T-helper 2 cell treated with Interferon-gamma antibody and Interleukin-4, amounts not matched to agents 100 ng/mL and 5 ng/mL, for 36 hours (primary cell): ENCODE results near the gene DYRK4. TPM values are rescaled to one million over a fixed set of nuclear protein-coding genes. Genes with fewer than 3 reads are reported as not detected.
"Not testable (repeated sequence)": the region's sequence is repeated elsewhere in the genome, so short reads cannot be mapped to it uniquely, and the experiment has no call there.

Experiments
- intact Hi-C: fragments of 100-400 bp; cut with micrococcal nuclease; formaldehyde crosslinking; loops from one replicate; pipeline ENCODE4 v1.15.1; 2023
- total RNA-seq: library from RNA; stranded (reverse); gene quantifications from 2 replicates; pipeline ENCODE4 v1.2.3, GENCODE V29; 2022

Gene DYRK4, protein sequence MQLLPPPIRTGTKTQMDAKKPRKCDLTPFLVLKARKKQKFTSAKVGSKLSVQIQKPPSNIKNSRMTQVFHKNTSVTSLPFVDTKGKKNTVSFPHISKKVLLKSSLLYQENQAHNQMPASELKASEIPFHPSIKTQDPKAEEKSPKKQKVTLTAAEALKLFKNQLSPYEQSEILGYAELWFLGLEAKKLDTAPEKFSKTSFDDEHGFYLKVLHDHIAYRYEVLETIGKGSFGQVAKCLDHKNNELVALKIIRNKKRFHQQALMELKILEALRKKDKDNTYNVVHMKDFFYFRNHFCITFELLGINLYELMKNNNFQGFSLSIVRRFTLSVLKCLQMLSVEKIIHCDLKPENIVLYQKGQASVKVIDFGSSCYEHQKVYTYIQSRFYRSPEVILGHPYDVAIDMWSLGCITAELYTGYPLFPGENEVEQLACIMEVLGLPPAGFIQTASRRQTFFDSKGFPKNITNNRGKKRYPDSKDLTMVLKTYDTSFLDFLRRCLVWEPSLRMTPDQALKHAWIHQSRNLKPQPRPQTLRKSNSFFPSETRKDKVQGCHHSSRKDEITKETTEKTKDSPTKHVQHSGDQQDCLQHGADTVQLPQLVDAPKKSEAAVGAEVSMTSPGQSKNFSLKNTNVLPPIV
- 25.2 and 27.6 TPM in 2 replicates for total RNA-seq

DNA sequence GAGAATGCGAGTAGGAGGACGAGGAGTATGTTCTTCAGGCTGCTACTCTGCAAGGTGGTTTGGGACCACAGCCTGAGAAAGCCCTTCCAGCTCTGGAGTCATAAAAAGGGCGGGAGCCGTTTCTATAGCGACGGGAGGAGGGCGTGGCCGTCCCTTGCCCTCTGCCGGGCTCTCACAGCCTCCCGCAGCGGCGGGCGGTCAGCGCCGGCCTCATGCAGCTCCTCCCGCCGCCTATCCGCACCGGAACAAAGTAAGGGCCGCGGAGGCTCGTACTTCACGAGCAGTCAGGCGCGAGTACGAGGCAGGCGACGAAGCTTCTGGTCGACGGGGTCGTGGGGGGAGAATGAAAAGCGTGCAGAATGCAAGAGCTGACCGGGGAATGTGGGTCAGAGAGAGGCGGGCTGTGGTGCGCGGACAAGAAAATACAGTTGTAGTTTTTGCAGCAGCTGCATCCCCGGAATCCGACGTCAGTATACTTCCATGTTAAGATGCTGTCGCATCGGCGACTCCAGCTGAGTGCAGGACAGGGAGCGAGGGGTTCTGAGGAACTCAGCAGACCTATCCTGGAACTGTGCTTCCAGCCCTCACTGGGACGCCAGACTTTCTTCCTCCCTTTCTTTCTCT, at the start of gene DYRK4:
Gene DYRK4, plus strand, starts transcription at position 175 of the 624 bp plus-strand sequence. Its CDS starts 38 bp downstream, at position 213.
- intact Hi-C loops: no loop called here

DNA sequence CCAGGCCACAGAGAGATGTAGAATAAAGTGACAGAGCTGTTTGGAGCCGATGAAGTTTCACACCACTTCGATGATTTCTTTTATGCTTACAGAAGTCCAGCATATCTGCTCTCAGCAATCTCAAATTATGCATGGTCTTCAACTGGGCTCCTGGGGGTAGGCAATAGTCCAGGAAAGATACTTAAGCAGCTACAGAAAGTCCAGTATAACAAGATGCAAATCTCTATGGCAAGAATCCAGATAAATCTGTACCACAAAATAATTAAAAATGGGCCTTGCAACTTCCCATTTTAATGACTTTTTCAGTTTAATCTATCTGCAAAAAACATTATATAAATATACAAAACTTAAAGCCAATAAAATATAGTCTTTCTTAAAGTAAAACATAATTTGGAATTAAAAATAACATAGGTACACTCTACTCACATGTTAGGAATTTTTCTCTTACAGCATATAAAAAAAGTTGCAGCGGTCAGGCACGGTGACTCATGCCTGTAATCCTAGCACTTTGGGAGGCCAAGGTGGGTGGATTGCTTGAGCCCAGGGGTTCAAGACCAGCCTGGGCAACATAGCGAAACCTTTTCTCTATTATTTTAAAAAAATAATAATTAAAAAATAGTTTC, 43.8 kb upstream of the DYRK4 start:
- intact Hi-C loops: no loop called here

DNA sequence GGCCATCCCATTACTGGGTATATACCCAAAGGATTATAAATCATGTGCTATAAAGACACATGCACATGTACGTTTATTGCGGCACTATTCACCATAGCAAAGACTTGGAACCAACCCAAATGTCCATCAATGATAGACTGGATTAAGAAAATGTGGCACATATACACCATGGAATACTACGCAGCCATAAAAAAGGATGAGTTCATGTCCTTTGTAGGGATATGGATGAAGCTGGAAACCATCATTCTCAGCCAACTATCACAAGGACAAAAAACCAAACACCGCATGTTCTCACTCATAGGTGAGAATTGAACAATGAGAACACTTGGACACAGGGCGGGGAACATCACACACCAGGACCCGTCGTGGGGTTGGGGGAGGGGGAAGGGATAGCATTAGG, 38.6 kb upstream of the DYRK4 start:
- intact Hi-C loops: not testable (repeated sequence)

DNA sequence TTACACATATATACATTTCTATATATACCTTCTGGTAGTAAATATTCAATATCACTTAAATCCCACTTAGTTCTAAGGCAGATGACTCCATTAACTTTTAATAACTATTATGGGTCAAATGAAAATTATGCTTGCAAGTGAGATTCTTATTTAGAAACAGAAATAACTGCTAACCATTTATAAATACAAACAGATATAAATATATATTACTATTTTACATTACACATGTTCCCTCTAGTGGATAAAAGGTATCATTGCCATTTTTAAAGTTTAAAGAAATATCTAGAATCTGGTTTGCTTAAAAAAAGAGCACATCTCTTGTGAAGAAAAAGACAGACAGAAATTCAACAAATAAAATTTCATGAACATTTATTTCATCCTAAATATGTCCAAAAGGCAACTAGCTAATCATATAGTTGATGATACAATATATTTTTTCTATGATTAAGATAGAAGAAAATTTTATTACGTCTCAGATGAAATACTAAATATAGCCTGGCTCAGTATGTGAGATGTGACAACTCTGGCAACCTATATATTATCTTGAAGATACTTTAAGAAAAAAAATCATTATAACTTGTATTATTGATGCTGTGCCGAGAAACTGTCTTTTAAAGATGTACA, 35.0 kb upstream of the DYRK4 start:
- intact Hi-C loops: loop anchor here (1.0 to 2.0 kb wide), 2 partner anchors 106 to 174 kb away; no protein-coding TSS in a partner anchor

DNA sequence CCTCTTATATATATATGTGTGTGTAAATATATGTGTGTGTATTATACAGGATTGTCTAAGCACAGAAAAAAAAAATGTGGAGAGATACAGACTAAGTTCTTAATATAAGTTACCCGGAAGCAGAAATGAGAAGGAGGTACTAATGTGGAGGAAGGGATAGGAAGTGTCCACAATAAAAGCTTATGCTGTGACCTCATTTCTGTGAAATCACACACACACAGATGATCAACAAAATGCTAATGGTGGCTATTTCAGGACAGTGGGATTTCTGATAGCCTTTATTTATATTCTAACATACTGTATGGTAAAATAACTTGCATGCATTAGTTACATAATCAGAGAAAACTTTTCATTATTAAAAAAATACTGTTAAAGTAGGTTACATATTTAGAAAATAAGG, 31.8 kb upstream of the DYRK4 start:
- intact Hi-C loops: loop anchor here (10.0 kb wide), 3 partner anchors 295 to 535 kb away; no protein-coding TSS in a partner anchor

DNA sequence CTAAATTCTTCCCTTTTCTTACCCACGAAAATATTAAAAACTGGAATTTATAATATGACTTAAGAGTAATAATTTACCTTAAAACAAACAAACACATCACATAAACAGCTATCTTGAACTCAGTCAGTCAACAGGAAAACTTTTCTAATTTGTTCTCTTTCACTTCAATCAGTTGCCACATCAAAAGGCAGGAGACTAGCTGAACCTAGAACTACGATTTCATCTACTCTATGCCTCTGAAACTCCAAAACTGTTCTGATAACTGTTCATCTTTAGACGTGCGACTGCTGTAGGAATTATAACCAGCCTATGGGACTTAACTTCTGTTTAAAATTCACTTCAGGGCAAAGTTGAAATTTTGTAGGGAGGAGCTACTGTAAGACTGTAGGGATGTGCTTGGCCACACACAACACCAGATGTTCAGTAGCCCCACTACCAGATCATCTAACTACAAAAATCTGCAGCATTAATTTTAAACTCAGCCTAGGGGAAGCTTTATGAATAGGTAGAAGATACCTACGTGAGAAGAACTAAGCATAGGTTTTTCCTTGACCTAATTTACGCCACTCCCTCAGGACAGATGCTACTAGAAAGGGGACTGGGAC, 30.9 kb upstream of the DYRK4 start:
- intact Hi-C loops: loop anchor here (10.0 kb wide), 3 partner anchors 294 to 536 kb away; no protein-coding TSS in a partner anchor

DNA sequence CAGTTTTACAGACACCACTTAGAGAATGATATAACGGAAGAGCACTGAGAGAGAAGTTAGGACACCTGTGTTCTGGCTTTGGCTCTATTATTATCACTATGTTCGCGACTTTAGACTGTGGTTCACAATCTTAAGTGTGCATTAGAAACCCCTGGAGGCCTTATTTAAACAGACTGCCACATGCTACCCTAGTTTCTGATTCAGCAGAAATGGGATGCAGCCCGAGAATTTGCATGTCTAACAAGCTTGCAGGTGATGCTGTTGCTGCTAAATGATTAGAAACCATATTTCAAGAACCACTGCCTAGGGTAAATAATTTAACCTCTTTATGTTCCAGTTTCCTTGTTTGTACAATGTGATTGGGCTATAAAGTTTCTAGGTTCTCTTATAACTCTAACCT, 26.9 kb upstream of the DYRK4 start:
- intact Hi-C loops: loop anchor here (5.0 to 10.0 kb wide), 4 partner anchors 290 to 648 kb away; no protein-coding TSS in a partner anchor

DNA sequence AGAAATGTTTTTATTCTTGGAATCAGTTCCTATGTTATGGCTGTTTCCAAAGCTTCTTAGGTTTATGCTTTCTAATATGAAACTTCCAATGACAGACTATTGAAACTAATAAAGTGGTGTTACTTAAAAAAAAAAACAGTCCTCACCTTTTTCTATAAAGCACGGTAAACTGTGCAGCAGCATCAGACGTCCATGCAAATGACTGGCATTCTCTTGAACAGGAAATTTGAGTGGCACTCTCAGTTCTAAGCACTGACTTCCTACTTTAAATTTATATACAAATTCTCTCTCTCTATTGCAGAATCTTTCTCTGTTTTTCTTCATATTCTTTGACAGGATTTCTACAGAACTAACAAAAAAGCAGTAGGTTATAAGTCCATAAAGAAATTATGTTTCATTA, 26.1 kb upstream of the DYRK4 start:
- intact Hi-C loops: loop anchor here (5.0 to 10.0 kb wide), 4 partner anchors 289 to 649 kb away; no protein-coding TSS in a partner anchor

DNA sequence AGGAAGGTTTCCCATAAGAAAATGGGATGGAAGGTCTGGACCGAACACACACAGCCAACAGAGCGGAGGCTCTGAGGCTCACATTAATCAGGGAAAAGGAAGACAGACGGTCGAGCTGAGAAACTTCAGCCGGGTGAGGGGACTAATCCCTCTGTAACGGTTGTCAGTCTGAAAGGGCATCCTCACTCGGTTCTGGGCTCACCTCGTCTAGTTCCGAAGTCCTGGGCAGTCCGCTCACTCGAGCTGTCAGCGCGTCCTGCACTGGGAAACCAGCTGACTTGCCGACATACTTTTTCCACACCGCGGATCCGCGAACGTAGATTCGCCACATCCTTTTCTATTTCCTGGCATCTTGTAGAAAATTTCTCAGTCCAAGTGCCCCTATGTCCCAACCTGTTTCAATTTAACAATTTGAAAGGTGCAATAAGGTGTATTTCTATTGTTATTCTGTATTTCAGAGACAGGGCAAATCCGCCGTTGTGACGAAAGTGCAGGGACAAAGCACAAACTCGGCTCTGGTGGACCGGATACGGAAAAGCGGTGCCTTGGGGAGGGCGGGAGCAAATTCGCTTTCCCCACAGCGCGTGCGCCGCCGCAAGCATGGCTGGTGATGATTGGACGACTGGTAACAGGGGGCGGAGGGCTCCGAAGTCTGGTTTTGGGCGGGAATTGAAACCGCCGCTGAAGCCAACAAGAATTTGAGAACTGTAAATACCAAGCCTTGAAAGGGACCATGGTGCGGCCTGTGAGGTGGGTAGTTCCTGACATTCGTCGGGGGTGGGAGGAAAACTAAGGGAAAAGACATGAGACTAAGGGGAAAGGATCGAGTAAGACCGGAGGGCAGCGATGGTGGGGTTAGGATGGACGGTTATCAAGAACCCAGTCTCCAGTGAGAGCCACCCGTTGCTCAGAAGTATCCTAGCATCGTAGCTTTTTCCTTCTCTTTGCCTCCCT, 23.5 kb upstream of the DYRK4 start, which contains the start of gene RAD51AP1:
Gene RAD51AP1, plus strand, starts transcription at position 684 of the 954 bp plus-strand sequence. Its CDS starts 50 bp downstream, at position 734.
- intact Hi-C loops: loop anchor here (1.0 to 10.0 kb wide), 9 partner anchors 32 to 665 kb away; partner anchors contain the start of genes AKAP3, NDUFA9 and PARP11

DNA sequence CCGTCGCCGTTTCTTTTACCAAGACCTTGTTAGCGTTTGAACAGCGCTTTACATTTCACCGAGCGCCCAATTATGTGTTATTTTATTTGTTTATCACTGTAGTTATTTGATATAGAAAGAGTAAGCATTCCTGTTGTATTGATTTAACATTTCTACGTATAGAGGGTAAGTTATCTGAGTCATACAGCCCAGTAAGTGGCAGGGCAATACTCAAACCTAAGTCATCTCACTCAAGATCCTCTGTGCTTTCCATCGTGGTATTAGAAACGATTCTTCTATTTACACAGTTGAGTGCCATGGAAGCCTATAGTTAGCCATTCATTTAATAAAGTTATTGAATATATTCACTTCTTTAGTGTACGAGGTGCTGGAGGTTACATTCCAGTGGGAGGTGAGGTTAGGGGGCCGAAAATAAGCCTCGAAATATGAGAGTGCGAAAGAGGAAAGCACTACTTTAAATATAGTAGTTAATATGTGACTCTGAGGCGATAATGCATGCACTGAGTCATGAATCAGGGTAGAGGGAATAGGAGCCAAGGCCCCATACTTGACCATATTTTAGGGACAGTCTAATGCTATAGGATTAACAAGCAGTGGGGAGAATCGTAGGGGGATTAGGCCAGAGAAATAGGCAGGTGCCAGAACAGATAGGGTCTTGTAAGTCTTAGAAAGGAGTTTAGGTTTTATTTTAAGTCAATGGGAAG, 22.7 kb upstream of the DYRK4 start:
- intact Hi-C loops: loop anchor here (2.0 to 10.0 kb wide), 5 partner anchors 33 to 652 kb away; no protein-coding TSS in a partner anchor

DNA sequence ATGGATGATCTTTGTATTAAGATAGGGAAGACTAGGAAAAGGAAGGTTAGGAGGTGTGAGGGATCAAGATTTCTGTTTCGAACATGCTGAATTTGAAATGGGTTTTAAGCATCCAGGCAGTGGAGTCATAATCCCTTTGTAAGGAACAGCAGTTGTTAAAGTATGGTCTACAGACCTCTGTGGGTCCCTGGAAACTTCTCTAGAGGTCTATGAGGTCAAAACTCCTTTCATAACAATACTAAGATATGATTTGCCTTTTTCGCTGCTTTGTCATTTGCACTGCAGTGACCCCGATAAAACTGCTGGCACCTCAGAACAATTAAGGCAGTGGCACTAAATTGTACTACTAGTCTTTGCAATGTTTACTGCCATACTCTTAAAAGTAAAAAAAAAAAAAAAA, 21.8 kb upstream of the DYRK4 start:
- intact Hi-C loops: no loop called here

DNA sequence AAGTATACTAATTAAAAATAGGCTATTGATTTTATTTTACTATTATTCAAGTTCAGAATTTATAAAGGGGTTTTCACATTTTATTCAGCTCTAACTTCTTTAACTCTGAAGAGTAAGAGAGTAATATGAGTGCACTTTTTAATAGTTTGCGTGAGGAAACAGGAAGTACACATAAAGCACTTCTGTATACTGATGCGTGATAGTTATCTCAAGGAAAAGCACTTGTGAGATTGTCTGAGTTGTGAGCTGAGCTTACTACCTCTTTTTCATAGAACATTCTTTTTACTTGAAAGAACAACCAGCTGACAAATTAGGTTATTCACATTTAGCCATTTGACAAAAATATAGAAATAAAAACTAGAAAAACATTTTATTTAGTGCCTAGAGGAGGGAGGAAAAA, 21.4 kb upstream of the DYRK4 start:
- intact Hi-C loops: no loop called here

DNA sequence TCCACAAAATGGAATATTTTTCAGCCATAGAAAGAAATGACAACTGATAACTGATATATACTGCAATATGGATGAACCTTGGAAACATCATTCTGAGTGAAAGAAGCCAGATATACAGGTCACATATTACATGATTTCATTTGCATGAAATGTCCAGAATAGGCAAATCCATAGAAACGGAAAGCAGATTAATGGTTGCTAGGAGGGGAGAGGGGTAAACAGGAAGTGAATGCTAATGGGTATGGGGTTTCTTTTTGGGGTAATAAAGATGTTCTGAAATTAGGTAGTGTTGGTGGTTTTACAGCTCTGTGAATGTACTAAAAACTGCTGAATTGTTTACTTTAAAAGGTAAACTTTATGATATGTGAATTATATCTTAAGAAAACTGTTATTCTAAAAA, 16.8 kb upstream of the DYRK4 start:
- intact Hi-C loops: no loop called here

DNA sequence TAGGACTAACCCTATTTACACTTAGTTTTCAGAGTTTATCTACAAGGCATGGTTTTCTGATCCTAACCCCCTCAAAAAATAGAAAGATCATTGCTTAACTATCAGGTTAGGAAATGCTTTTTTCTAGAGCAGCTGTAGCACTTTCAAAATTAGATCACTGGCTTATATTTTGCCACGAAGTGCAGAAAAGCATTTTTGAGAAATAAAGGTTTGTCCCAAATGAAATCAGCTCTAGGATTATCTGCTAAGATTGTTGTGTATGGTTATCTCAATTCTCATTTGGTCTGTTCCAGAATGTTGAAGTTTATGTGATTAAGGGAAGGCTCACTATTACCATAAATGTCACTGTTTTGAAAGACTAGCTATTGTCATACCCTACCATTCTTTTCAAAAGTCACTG, 9.8 kb upstream of the DYRK4 start:
- intact Hi-C loops: no loop called here

DNA sequence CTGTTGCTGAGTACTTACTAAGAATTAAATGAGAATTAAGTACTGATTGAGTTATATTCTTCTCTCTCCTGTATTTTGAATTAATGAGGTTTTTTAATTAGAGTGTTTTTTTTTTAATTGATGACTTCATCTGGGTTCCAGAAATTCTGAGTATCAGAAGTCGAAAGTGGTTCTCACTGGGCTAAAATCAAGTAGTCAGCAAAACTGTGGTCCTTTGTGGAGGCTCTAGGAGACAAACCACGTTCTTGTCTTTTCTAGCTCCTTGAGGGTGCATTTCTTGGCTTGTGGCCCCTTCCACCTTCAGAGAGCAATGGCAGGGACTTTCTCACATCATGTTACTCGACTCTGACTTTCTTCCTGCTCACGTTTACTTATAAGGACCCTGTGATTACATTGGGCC, 8.1 kb upstream of the DYRK4 start:
- intact Hi-C loops: no loop called here

DNA sequence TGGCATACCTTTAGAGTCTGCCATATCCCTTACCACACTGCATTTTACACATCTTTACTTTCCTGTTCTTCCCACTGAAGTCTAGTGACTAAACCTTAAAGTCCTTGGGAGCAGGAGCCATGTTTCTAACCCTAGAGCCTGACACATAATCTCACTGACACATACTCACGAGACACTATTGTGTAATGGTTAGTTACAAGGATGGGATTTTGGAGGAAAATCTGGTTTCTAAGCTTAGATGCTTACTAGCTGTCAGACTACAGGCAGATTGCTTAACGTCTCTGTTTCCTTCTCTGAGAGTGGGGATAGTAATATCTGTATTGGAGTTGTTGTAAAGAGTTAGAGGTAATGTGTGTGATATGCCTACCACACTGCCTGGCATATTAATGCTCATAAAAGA, 6.2 kb upstream of the DYRK4 start:
- intact Hi-C loops: no loop called here

DNA sequence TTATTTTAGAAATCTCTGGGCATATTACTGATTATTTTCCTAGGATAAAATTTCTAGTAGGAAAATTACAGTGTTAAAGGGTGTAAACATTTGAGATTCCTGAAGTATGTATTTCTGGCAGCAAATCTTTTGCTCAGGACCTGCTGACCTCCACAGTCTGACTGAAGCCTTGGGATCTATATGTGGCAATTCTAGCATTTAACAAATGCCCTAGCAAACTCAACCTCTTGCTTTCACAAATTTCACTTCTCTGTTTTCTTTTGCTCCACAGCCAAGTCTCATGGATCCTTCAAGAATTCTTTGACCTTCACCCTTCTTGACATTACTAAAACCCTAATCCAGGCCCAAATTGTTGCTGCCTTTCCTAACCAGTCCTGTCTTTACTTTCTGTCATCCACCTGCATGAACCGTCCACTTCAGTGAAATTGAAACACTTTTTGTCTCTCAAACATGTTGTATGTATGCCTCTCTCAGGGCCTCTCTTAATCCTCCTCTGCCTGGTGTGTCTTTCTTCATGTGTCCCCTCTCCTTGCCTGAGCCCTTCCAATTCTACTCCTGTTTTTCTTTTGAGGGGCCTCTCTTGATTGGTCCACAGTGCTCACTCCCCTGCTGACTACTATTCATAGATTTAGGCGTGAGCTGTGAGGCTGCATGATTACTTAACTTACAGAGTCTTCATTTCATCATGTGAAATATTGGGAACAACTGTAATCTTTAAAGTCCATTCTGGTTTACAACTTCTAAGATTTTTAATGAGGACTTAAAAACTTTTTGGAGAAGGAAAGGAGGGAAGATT, 5.1 kb upstream of the DYRK4 start:
- intact Hi-C loops: no loop called here

DNA sequence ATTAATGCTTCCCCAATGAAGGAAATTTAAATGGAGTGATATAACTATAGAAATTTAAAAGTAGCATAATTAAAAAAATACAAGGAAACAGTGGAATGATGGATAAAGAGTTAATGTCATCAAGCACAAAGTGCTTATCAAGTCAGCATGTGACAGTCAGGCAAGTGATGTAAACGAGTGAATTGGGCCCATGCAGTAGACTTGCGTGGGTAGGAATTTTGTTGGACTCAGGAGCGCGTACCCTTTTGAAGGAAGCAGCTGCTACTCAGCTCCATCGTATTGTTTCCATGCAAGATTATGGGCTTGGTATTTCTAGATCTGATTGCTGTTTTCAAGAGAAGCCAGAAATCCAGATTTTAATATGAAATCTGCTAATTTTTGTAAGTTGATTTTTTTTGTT, 4.4 kb upstream of the DYRK4 start:
- intact Hi-C loops: no loop called here
